ENCODE data around the gene DNMBP. TPM values are rescaled to one million over a fixed set of nuclear protein-coding genes. Genes with fewer than 3 reads are reported as not detected.

DNMBP gene
- total RNA-seq, 1 experiment from 2014 or later: 39.3 TPM

DNA sequence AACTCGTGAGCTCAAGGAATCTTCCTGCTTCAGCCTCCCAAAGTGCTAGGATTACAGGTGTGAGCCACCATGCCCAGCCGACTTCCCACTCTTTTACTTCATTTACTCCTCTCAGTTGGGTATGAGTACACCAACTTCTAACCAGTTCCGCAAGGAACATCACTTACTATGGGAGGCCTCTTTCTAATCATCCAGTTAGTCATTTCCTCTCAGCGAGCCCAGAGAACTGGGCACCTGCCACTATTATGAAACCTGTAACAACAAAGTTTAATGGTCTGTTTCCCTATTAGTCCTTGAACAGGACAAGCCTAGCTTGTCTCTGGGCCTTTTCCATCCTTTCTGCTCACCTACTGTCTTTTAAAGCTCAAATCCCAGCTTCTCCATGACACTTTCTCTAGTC lies 88.8 kb downstream of the DNMBP start:
- POLR2A ChIA-PET: no interaction called here
- CTCF ChIA-PET: no interaction called here

DNA sequence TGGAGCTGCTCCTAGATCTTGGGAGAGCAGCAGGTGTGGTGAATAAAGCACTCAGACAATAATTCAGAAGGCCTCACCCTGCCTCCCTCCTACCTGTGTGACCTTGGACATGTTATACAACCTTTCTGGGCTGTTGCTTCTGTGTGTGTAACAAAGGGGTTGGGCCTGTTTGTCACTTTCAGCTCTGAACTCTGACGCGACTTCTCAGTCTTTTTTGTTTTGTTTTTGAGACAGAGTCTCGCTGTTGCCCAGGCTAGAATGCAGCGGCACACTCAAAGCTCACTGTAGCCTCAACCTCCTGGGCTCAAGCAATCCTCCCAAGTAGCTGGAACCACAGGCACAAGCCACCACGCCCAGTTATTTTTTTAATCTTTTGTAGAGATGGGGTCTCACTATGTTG lies 89.3 kb downstream of the DNMBP start:
- Histone ChIP-seq H3K27me3 (ENCODE audit: control insufficient read depth, insufficient read depth, low read length) (no peaks in the 10 kb centered on the region), H3K4me3 (ENCODE audit: low read depth in 2 of 2, low read length in 2 of 2) (no peak overlapping the region), H3K4me1 (ENCODE audit: control insufficient read depth, insufficient read depth, low read length) (peaks cover 32% of the 10 kb centered on the region), H3K9me3 (ENCODE audit: control insufficient read depth, insufficient read depth, low read depth, low read length) (no peaks in the 10 kb centered on the region), H3K36me3 (ENCODE audit: control insufficient read depth, insufficient read depth, low read length) (no peaks in the 10 kb centered on the region), H3K27ac (ENCODE audit: low read length) (no peak overlapping the region)
- no TSS peak for BruUV-seq (replicated peaks)
- TF ChIP-seq TCF7L2 (IDR thresholded peaks at IDR 0.05; ENCODE audit: low read depth, low read length) (no peak), SIN3A (IDR thresholded peaks at IDR 0.05; ENCODE audit: borderline replicate concordance, insufficient read depth, low read depth, low read length) (no peak), POLR2AphosphoS5 (IDR thresholded peaks at IDR 0.05; ENCODE audit: low read depth, low read length) (no peak)
- TF ChIP-seq, protein P1, sequence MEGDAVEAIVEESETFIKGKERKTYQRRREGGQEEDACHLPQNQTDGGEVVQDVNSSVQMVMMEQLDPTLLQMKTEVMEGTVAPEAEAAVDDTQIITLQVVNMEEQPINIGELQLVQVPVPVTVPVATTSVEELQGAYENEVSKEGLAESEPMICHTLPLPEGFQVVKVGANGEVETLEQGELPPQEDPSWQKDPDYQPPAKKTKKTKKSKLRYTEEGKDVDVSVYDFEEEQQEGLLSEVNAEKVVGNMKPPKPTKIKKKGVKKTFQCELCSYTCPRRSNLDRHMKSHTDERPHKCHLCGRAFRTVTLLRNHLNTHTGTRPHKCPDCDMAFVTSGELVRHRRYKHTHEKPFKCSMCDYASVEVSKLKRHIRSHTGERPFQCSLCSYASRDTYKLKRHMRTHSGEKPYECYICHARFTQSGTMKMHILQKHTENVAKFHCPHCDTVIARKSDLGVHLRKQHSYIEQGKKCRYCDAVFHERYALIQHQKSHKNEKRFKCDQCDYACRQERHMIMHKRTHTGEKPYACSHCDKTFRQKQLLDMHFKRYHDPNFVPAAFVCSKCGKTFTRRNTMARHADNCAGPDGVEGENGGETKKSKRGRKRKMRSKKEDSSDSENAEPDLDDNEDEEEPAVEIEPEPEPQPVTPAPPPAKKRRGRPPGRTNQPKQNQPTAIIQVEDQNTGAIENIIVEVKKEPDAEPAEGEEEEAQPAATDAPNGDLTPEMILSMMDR (IDR thresholded peaks at IDR 0.05): no peak
- TF ChIP-seq, protein P2, sequence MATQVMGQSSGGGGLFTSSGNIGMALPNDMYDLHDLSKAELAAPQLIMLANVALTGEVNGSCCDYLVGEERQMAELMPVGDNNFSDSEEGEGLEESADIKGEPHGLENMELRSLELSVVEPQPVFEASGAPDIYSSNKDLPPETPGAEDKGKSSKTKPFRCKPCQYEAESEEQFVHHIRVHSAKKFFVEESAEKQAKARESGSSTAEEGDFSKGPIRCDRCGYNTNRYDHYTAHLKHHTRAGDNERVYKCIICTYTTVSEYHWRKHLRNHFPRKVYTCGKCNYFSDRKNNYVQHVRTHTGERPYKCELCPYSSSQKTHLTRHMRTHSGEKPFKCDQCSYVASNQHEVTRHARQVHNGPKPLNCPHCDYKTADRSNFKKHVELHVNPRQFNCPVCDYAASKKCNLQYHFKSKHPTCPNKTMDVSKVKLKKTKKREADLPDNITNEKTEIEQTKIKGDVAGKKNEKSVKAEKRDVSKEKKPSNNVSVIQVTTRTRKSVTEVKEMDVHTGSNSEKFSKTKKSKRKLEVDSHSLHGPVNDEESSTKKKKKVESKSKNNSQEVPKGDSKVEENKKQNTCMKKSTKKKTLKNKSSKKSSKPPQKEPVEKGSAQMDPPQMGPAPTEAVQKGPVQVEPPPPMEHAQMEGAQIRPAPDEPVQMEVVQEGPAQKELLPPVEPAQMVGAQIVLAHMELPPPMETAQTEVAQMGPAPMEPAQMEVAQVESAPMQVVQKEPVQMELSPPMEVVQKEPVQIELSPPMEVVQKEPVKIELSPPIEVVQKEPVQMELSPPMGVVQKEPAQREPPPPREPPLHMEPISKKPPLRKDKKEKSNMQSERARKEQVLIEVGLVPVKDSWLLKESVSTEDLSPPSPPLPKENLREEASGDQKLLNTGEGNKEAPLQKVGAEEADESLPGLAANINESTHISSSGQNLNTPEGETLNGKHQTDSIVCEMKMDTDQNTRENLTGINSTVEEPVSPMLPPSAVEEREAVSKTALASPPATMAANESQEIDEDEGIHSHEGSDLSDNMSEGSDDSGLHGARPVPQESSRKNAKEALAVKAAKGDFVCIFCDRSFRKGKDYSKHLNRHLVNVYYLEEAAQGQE (IDR thresholded peaks at IDR 0.05; ENCODE audit: insufficient read depth in 1 of 2, low read depth in 2 of 2, low read length in 1 of 2): no peak
- CTCF ChIA-PET: no interaction called here
- ATAC-seq (no peak), DNase-seq (ENCODE audit: low read depth, low spot score) (no peak)
- POLR2A ChIA-PET: interaction anchor here (0.6 kb wide), 1 partner anchor 50 kb away, joined by 3 read pairs; no protein-coding TSS in a partner anchor
- intact Hi-C loops (cut with micrococcal nuclease; ENCODE audit: unreplicated experiment): no loop called here
- in situ Hi-C loops (cut with HindIII; ENCODE audit: low pct_unique_long_range_greater_than_20kb, low sequenced_read_pairs): no loop called here

More for the DNA sequence above, 88.8 kb downstream of the DNMBP start:
- in situ Hi-C loops (cut with HindIII; ENCODE audit: low pct_unique_long_range_greater_than_20kb, low sequenced_read_pairs) (no loop called here), intact Hi-C loops (cut with micrococcal nuclease; ENCODE audit: unreplicated experiment) (no loop called here)
- TF ChIP-seq POLR2AphosphoS5 (IDR thresholded peaks at IDR 0.05; ENCODE audit: low read depth, low read length): no peak
- TF ChIP-seq, protein P1 (IDR thresholded peaks at IDR 0.05): no peak
- TF ChIP-seq TCF7L2 (IDR thresholded peaks at IDR 0.05; ENCODE audit: low read depth, low read length): no peak
- TF ChIP-seq SIN3A (IDR thresholded peaks at IDR 0.05; ENCODE audit: borderline replicate concordance, insufficient read depth, low read depth, low read length): no peak
- TF ChIP-seq, protein P2 (IDR thresholded peaks at IDR 0.05; ENCODE audit: insufficient read depth in 1 of 2, low read depth in 2 of 2, low read length in 1 of 2): no peak
- Histone ChIP-seq H3K9me3 (ENCODE audit: control insufficient read depth, insufficient read depth, low read depth, low read length) (no peaks in the 10 kb centered on the region), H3K27ac (ENCODE audit: low read length) (0 out of 2 replicates have a peak overlapping the region, but pooled peaks have one; percentile 3), H3K27me3 (ENCODE audit: control insufficient read depth, insufficient read depth, low read length) (no peaks in the 10 kb centered on the region), H3K36me3 (ENCODE audit: control insufficient read depth, insufficient read depth, low read length) (no peaks in the 10 kb centered on the region), H3K4me3 (ENCODE audit: low read depth in 2 of 2, low read length in 2 of 2) (no peak overlapping the region), H3K4me1 (ENCODE audit: control insufficient read depth, insufficient read depth, low read length) (peaks cover 36% of the 10 kb centered on the region)
- DNase-seq (ENCODE audit: low read depth, low spot score): no peak
- no TSS peak for BruUV-seq (replicated peaks)
- no peak for ATAC-seq

Measured in Panc1 (cell line).